BE2C (cell line): ENCODE data around the gene SPINK8.

Experiments
- DNase-seq: peaks from one replicate; pipeline ENCODE4 v3.0.0-alpha.2; 2020
- H3K27me3 ChIP-seq: fragments of 250-450 bp; sonication (Bioruptor Pico); 2 replicates; pipeline ENCODE4 v1.5.1; 2020; ENCODE audit warnings: mild to moderate bottlenecking
- H3K36me3 ChIP-seq: fragments of 250-450 bp; sonication (Bioruptor Pico); 2 replicates; pipeline ENCODE4 v1.5.1; 2020; ENCODE audit warnings: mild to moderate bottlenecking
- H3K4me1 ChIP-seq: fragments of 250-450 bp; sonication (Bioruptor Pico); 2 replicates; pipeline ENCODE4 v1.5.1; 2020
- H3K4me3 ChIP-seq: 2 replicates; pipeline ENCODE4 v1.5.1; 2011; ENCODE audit warnings: low read depth, low read length
- H3K9me3 ChIP-seq: fragments of 250-450 bp; sonication (Bioruptor Pico); 2 replicates; pipeline ENCODE4 v1.5.1; 2020
- CTCF ChIP-seq: IDR thresholded peaks from 2 replicates; pipeline ENCODE4 v1.5.1; 2012; ENCODE audit warnings: mild to moderate bottlenecking, low read depth, low read length

Gene SPINK8

GRCh38 chr3:48287034-48287433 lies 46.4 kb downstream of the SPINK8 start:
- H3K27me3 ChIP-seq = no peaks in the 10 kb centered on the region
- no peak for TF ChIP-seq CTCF
- H3K36me3 ChIP-seq = no peaks in the 10 kb centered on the region
- H3K4me1 ChIP-seq = no peaks in the 10 kb centered on the region
- no peaks in the 10 kb centered on the region for H3K9me3 ChIP-seq
- DNase-seq = no peak
- no peak overlapping the region for H3K4me3 ChIP-seq

DNA sequence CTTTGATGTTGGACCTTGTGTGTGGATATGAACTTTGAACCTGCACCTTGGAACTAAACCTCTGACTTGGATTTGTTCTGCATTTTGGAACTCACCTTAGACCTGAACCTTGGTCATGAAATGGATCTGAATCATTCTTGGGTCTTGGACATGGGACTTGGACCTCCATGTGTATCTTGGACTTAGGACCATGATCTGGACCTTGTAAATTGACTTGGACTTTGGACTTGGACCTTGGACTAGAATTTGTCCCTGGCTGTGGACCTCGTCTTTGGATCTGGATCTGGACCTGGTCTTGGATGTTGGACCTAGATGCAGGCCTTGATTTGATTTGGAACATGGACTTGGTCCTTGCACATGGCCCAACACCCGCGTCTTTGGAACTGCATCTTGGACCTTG lies 47.2 kb downstream of the SPINK8 start:
- H3K4me3 ChIP-seq = no peak overlapping the region
- DNase-seq = no peak
- H3K9me3 ChIP-seq = no peaks in the 10 kb centered on the region
- H3K36me3 ChIP-seq = no peaks in the 10 kb centered on the region
- TF ChIP-seq CTCF = no peak
- H3K27me3 ChIP-seq = no peaks in the 10 kb centered on the region
- H3K4me1 ChIP-seq = no peaks in the 10 kb centered on the region

DNA sequence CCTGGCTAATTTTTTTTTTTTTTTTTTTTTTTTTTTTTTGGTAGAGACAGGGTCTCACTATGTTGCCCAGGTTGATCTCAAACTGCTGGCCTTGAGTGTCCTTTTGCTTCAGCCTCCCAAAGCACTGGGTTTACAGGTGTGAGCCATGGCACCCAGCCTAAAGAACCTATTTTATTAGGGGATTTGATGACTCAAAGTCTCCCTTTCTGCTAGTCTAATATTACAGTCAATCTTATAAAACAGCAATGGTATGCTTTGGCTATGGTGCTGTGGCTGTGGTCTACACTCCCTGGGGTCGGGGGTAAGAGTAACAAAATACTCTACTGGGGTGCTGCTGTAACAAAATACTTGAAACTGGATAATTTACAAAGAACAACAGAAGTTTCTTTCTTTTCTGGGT lies 47.8 kb downstream of the SPINK8 start:
- no peak overlapping the region for H3K4me3 ChIP-seq
- no peak for TF ChIP-seq CTCF
- DNase-seq = no peak
- H3K27me3 ChIP-seq = no peaks in the 10 kb centered on the region
- H3K9me3 ChIP-seq = no peaks in the 10 kb centered on the region
- H3K4me1 ChIP-seq = no peaks in the 10 kb centered on the region
- H3K36me3 ChIP-seq = no peaks in the 10 kb centered on the region

GRCh38 chr3:48285132-48285531 lies 48.3 kb downstream of the SPINK8 start:
- Histone ChIP-seq H3K36me3 (no peaks in the 10 kb centered on the region), H3K4me1 (no peaks in the 10 kb centered on the region), H3K27me3 (no peaks in the 10 kb centered on the region), H3K4me3 (no peak overlapping the region), H3K9me3 (no peaks in the 10 kb centered on the region)
- TF ChIP-seq CTCF = no peak
- DNase-seq = no peak

DNA sequence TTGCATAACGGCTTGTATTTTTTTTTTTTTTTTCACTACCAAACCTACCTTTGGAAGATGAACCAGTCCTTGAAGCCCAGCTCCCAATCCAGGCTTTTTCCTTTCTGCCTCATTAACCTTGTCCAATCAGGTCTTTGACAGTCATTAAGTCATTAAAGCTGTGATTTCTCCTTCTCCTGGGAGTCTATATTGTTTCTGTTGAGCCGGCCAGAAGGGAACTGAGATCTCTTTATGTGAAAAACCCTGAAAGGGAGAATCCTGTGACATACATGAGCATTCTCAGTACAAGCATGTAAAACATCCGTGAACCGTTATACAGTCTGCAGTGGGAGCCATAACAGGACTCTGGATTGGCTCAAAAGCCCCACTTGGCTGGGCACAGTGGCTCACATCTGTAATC lies 52.6 kb downstream of the SPINK8 start:
- TF ChIP-seq CTCF = no peak
- no peak overlapping the region for H3K4me3 ChIP-seq
- no peaks in the 10 kb centered on the region for H3K9me3 ChIP-seq
- no peak for DNase-seq
- H3K36me3 ChIP-seq = no peaks in the 10 kb centered on the region
- H3K27me3 ChIP-seq = no peaks in the 10 kb centered on the region
- no peaks in the 10 kb centered on the region for H3K4me1 ChIP-seq

GRCh38 chr3:48278884-48279559 lies 54.4 kb downstream of the SPINK8 start:
- no peaks in the 10 kb centered on the region for H3K36me3 ChIP-seq
- no peak for DNase-seq
- TF ChIP-seq CTCF = no peak
- H3K27me3 ChIP-seq = no peaks in the 10 kb centered on the region
- H3K9me3 ChIP-seq = no peaks in the 10 kb centered on the region
- H3K4me1 ChIP-seq = no peaks in the 10 kb centered on the region
- no peak overlapping the region for H3K4me3 ChIP-seq
